Measurements from ENCODE around the gene TFF1.

TFF1 gene

GRCh38 chr21:42366292-42367010 is at the start of gene TFF1:
Gene TFF1, minus strand, starts transcription at chr21:42366535. Its CDS starts 40 bp downstream, at chr21:42366495.
- no peak for TF ChIP-seq CTCF (IDR thresholded peaks at IDR 0.05; ENCODE audit: borderline replicate concordance, control extremely low read depth, extremely low read depth, insufficient read depth, missing control alignments)
- no peak for DNase-seq (ENCODE audit: low spot score)
- in situ Hi-C loops (cut with MboI; ENCODE audit: low sequenced_read_pairs, unreplicated experiment): no loop called here

GRCh38 chr21:42414928-42415769 is 48.8 kb upstream of the TFF1 start:
- DNase-seq (ENCODE audit: low spot score): peak; percentile 92
- in situ Hi-C loops (cut with MboI; ENCODE audit: low sequenced_read_pairs, unreplicated experiment): no loop called here

GRCh38 chr21:42414553-42414927 is 48.2 kb upstream of the TFF1 start:
- no peak for TF ChIP-seq CTCF (IDR thresholded peaks at IDR 0.05; ENCODE audit: borderline replicate concordance, control extremely low read depth, extremely low read depth, insufficient read depth, missing control alignments)
- DNase-seq (ENCODE audit: low spot score): no peak
- in situ Hi-C loops (cut with MboI; ENCODE audit: low sequenced_read_pairs, unreplicated experiment): no loop called here

More at GRCh38 chr21:42414928-42415769, 48.8 kb upstream of the TFF1 start:
- no peak for TF ChIP-seq CTCF (IDR thresholded peaks at IDR 0.05; ENCODE audit: borderline replicate concordance, control extremely low read depth, extremely low read depth, insufficient read depth, missing control alignments)

GRCh38 chr21:42414066-42414465 is 47.7 kb upstream of the TFF1 start:
- DNase-seq (ENCODE audit: low spot score): no peak
- TF ChIP-seq CTCF (IDR thresholded peaks at IDR 0.05; ENCODE audit: borderline replicate concordance, control extremely low read depth, extremely low read depth, insufficient read depth, missing control alignments): no peak
- in situ Hi-C loops (cut with MboI; ENCODE audit: low sequenced_read_pairs, unreplicated experiment): no loop called here

GRCh38 chr21:42413500-42413899 is 47.2 kb upstream of the TFF1 start:
- DNase-seq (ENCODE audit: low spot score): no peak
- no peak for TF ChIP-seq CTCF (IDR thresholded peaks at IDR 0.05; ENCODE audit: borderline replicate concordance, control extremely low read depth, extremely low read depth, insufficient read depth, missing control alignments)
- in situ Hi-C loops (cut with MboI; ENCODE audit: low sequenced_read_pairs, unreplicated experiment): no loop called here

GRCh38 chr21:42413093-42413492 is 46.8 kb upstream of the TFF1 start:
- no peak for TF ChIP-seq CTCF (IDR thresholded peaks at IDR 0.05; ENCODE audit: borderline replicate concordance, control extremely low read depth, extremely low read depth, insufficient read depth, missing control alignments)
- DNase-seq (ENCODE audit: low spot score): no peak
- in situ Hi-C loops (cut with MboI; ENCODE audit: low sequenced_read_pairs, unreplicated experiment): no loop called here
